HCT116 (cell line): ENCODE data around the gene KMT2C. TPM values are rescaled to one million over a fixed set of nuclear protein-coding genes. Genes with fewer than 3 reads are reported as not detected.
"Not testable (repeated sequence)": the region's sequence is repeated elsewhere in the genome, so short reads cannot be mapped to it uniquely, and the experiment has no call there.

Source experiments
- ATAC-seq: fragments of 200-7000 bp; cut with Tn5 transposase; 2 replicates; pipeline ENCODE4 v1.9.1; 2020; ENCODE audit warnings: mild to moderate bottlenecking, moderate library complexity
- BruUV-seq: library from RNA; stranded (reverse); fragments of 400-500 nt; replicated peaks from 2 replicates; lab custom pipeline; 2021; lab: Mats Ljungman, UMichigan
- CTCF ChIA-PET: fragments of 300-600 bp; sonication (Branson Sonifier 250); formaldehyde crosslinking; loops from one replicate; lab custom pipeline; 2021; ENCODE audit warnings: antibody characterized with exemption; lab: Charles Lee
- POLR2A ChIA-PET: fragments of 300-600, 350-600 bp; sonication (Branson Sonifier 250); formaldehyde crosslinking; loops from one replicate; lab custom pipeline; 2021; ENCODE audit warnings: antibody characterized with exemption; lab: Charles Lee
- RAD21 ChIA-PET, 2 experiments: fragments of 300-600 bp; sonication (Branson Sonifier 250); formaldehyde crosslinking; loops; one replicate each; lab custom pipeline; 2023; ENCODE audit warnings: low total read pairs in 2 of 2; ENCODE audit not compliant: uncharacterized antibody in 2 of 2, unreplicated experiment in 2 of 2, low non-redundant PET in 1 of 2; lab: Charles Lee
- DNase-seq: peaks from one replicate; pipeline ENCODE4 v3.0.0-alpha.2; 2010; ENCODE audit warnings: low read depth, low spot score
- H2AFZ ChIP-seq: fragments of 200-600 bp; shearing (Covaris generic), sonication (generic); 2 replicates; pipeline ENCODE4 v1.6.1; 2017; ENCODE audit warnings: low read depth, mixed run types, mixed read lengths, antibody characterized with exemption, low read length; ENCODE audit not compliant: poor library complexity, severe bottlenecking
- H3K27ac ChIP-seq: 2 replicates; pipeline ENCODE4 v1.5.1; 2012; ENCODE audit warnings: low read depth, low read length
- H3K27me3 ChIP-seq: fragments of 200-600 bp; sonication (generic); 2 replicates; pipeline ENCODE4 v1.6.1; 2016; ENCODE audit warnings: mixed run types, low read length, mixed read lengths; ENCODE audit not compliant: insufficient read depth
- H3K36me3 ChIP-seq, 2 experiments: fragments of 200-500 bp in 1 of 2; fragments of 200-600 bp in 1 of 2; sonication (Bioruptor generic) in 1 of 2; sonication (generic) in 1 of 2; 2 replicates each; pipeline versions ENCODE4 v1.5.1 to v1.6.1; 2014 to 2016; ENCODE audit warnings: low read length in 2 of 2, inconsistent platforms in 1 of 2, mixed read lengths in 1 of 2, mixed run types in 1 of 2; ENCODE audit not compliant: insufficient read depth in 2 of 2, control insufficient read depth in 1 of 2
- H3K4me1 ChIP-seq, 2 experiments: fragments of 200-600 bp in 1 of 2; sonication (generic) in 1 of 2; 2 replicates each; pipeline versions ENCODE4 v1.5.1 to v1.6.1; 2012 to 2017; ENCODE audit warnings: low read length in 2 of 2, inconsistent platforms in 1 of 2, mild to moderate bottlenecking in 1 of 2, mixed read lengths in 1 of 2, mixed run types in 1 of 2, moderate library complexity in 1 of 2; ENCODE audit not compliant: insufficient read depth in 2 of 2, control insufficient read depth in 1 of 2
- H3K4me2 ChIP-seq: fragments of 200-600 bp; sonication (generic); 2 replicates; pipeline ENCODE4 v1.6.1; 2017; ENCODE audit warnings: mixed run types, low read length, mixed read lengths
- H3K4me3 ChIP-seq, 2 experiments: fragments of 200-600 bp in 1 of 2; sonication (generic) in 1 of 2; replicated peaks in 1 of 2; 2 replicates each; pipeline ENCODE4 v1.5.1; 2011 to 2016; ENCODE audit warnings: low read length in 2 of 2, control low read depth in 1 of 2, low read depth in 1 of 2, mild to moderate bottlenecking in 1 of 2, mixed read lengths in 1 of 2, mixed run types in 1 of 2
- H3K79me2 ChIP-seq: fragments of 200-600 bp; sonication (generic); 2 replicates; pipeline ENCODE4 v1.6.1; 2017; ENCODE audit warnings: mild to moderate bottlenecking, mixed run types, low read length, moderate library complexity, mixed read lengths; ENCODE audit not compliant: insufficient read depth
- H3K9ac ChIP-seq: fragments of 200-600 bp; sonication (generic); 2 replicates; pipeline ENCODE4 v1.6.1; 2016; ENCODE audit warnings: low read length, mixed read lengths
- H3K9me2 ChIP-seq: fragments of 200-600 bp; sonication (generic), shearing (Covaris generic); 2 replicates; pipeline ENCODE4 v1.6.1; 2017; ENCODE audit warnings: mixed run types, mild to moderate bottlenecking, moderate library complexity; ENCODE audit not compliant: insufficient read depth
- H3K9me3 ChIP-seq, 2 experiments: fragments of 200-500 bp in 1 of 2; fragments of 200-600 bp in 1 of 2; sonication (Bioruptor generic) in 1 of 2; sonication (generic) in 1 of 2; 2 replicates each; pipeline ENCODE4 v1.6.1; 2014 to 2017; ENCODE audit warnings: low read length in 2 of 2, mixed read lengths in 2 of 2, inconsistent platforms in 1 of 2, low read depth in 1 of 2, mild to moderate bottlenecking in 1 of 2, mixed run types in 1 of 2, moderate library complexity in 1 of 2; ENCODE audit not compliant: control insufficient read depth in 1 of 2, insufficient read depth in 1 of 2
- H4K20me1 ChIP-seq: fragments of 200-600 bp; sonication (generic), shearing (Covaris generic); 2 replicates; pipeline ENCODE4 v1.6.1; 2017; ENCODE audit warnings: mixed run types, mild to moderate bottlenecking, moderate library complexity; ENCODE audit not compliant: insufficient read depth
- CBX3 ChIP-seq: IDR thresholded peaks from 2 replicates; pipeline ENCODE4 v1.6.1; 2012; ENCODE audit warnings: low read depth
- EGR1 ChIP-seq: IDR thresholded peaks from 2 replicates; pipeline ENCODE4 v1.6.1; 2012; ENCODE audit warnings: low read depth
- ELF1 ChIP-seq: IDR thresholded peaks from 2 replicates; pipeline ENCODE4 v1.6.1; 2012; ENCODE audit warnings: low read depth, borderline replicate concordance
- EZH2phosphoT487 ChIP-seq: fragments of 200-600 bp; IDR thresholded peaks from 2 replicates; pipeline ENCODE4 v1.6.1; 2018; ENCODE audit warnings: antibody characterized with exemption, borderline replicate concordance
- FOSL1 ChIP-seq: IDR thresholded peaks from 2 replicates; pipeline ENCODE4 v1.6.1; 2012; ENCODE audit warnings: low read depth
- JUND ChIP-seq: IDR thresholded peaks from 2 replicates; pipeline ENCODE4 v1.6.1; 2012
- POLR2AphosphoS5 ChIP-seq: IDR thresholded peaks from 2 replicates; pipeline ENCODE4 v1.6.1; 2011; ENCODE audit warnings: mild to moderate bottlenecking, low read depth, low read length, moderate library complexity
- RAD21 ChIP-seq: IDR thresholded peaks from 2 replicates; pipeline ENCODE4 v1.6.1; 2012; ENCODE audit warnings: low read depth, mild to moderate bottlenecking
- SIN3A ChIP-seq: IDR thresholded peaks from 2 replicates; pipeline ENCODE4 v1.6.1; 2012; ENCODE audit warnings: low read depth
- SP1 ChIP-seq: IDR thresholded peaks from 2 replicates; pipeline ENCODE4 v1.6.1; 2012; ENCODE audit warnings: low read depth
- SRF ChIP-seq: IDR thresholded peaks from 2 replicates; pipeline ENCODE4 v1.6.1; 2012; ENCODE audit warnings: low read depth
- TCF7L2 ChIP-seq: IDR thresholded peaks from 2 replicates; pipeline ENCODE4 v1.7.0; 2011; ENCODE audit warnings: borderline replicate concordance, inconsistent platforms; ENCODE audit not compliant: insufficient read depth, insufficient read length; ENCODE audit errors: extremely low read depth
- YY1 ChIP-seq: IDR thresholded peaks from 2 replicates; pipeline ENCODE4 v1.6.1; 2011; ENCODE audit warnings: low read length, low read depth, moderate library complexity, mild to moderate bottlenecking; ENCODE audit not compliant: insufficient replicate concordance; ENCODE audit errors: extremely low read depth
- intact Hi-C: fragments of 100-400 bp; cut with micrococcal nuclease; formaldehyde crosslinking; loops from 2 replicates; pipeline ENCODE4 v1.10.0; 2022
- total RNA-seq: library from RNA; stranded (reverse); gene quantifications from one replicate; pipeline ENCODE4 v1.2.1, GENCODE V29; 2021; ENCODE audit not compliant: unreplicated experiment
- TF ChIP-seq, protein P1 (sequence below): IDR thresholded peaks from 2 replicates; pipeline ENCODE4 v1.6.1; 2011; ENCODE audit warnings: mild to moderate bottlenecking, low read length, moderate library complexity; ENCODE audit not compliant: insufficient replicate concordance; ENCODE audit errors: extremely low read depth
- TF ChIP-seq, protein P2 (sequence below): IDR thresholded peaks from 2 replicates; pipeline ENCODE4 v1.6.1; 2012

KMT2C gene
- total RNA-seq, 1 experiment from 2014 or later: 22.9 TPM

DNA sequence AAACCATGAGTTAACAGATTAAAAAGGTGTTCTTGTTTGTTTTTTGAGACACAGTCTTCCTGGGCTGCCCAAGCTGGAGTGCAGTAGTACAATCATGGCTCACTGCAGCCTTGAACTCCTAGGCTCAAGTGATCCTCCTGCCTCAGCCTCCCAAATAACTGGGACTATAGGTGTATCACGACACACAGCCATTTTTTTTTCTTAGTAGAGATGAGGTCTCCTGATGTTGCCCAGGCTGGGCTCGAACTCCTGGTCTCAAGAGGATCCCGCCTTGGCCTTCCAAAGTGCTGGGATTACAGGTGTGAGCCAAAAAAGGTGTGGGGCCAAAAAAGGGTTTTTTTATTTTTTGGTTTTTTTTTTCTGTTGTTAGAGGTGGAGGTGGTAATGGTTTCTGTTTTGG lies 29.3 kb downstream of the KMT2C start:
- ChIA-PET RAD21 (interaction anchor here in 1 of 2 experiments (0.7 kb wide), 1 partner anchor 127 kb away, joined by 3 read pairs; no protein-coding TSS in a partner anchor), CTCF (no interaction called here), POLR2A (no interaction called here)
- Histone ChIP-seq H3K4me3 (no peak overlapping the region), H3K9me2 (no peaks in the 10 kb centered on the region), H3K9ac (no peak overlapping the region), H3K27me3 (no peaks in the 10 kb centered on the region), H3K27ac (no peak overlapping the region), H3K4me2 (no peak overlapping the region), H3K36me3 (no peaks in the 10 kb centered on the region), H3K4me1 (peaks cover 0 to 3% of the 10 kb centered on the region in 2 experiments; a peak in 2 of 4 replicates), H3K79me2 (peaks cover 27% of the 10 kb centered on the region), H4K20me1 (no peaks in the 10 kb centered on the region), H2AFZ (no peak overlapping the region), H3K9me3 (peaks cover 14 to 28% of the 10 kb centered on the region in 2 experiments; a peak in 3 of 4 replicates)
- BruUV-seq: no TSS peak
- no peak for DNase-seq
- intact Hi-C loops: no loop called here
- TF ChIP-seq ELF1: no peak
- no peak for TF ChIP-seq SP1
- TF ChIP-seq CBX3: no peak
- TF ChIP-seq JUND: no peak
- TF ChIP-seq SIN3A: no peak
- TF ChIP-seq, protein P1, sequence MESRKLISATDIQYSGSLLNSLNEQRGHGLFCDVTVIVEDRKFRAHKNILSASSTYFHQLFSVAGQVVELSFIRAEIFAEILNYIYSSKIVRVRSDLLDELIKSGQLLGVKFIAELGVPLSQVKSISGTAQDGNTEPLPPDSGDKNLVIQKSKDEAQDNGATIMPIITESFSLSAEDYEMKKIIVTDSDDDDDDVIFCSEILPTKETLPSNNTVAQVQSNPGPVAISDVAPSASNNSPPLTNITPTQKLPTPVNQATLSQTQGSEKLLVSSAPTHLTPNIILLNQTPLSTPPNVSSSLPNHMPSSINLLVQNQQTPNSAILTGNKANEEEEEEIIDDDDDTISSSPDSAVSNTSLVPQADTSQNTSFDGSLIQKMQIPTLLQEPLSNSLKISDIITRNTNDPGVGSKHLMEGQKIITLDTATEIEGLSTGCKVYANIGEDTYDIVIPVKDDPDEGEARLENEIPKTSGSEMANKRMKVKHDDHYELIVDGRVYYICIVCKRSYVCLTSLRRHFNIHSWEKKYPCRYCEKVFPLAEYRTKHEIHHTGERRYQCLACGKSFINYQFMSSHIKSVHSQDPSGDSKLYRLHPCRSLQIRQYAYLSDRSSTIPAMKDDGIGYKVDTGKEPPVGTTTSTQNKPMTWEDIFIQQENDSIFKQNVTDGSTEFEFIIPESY: no peak
- no peak for TF ChIP-seq YY1
- no peak for TF ChIP-seq SRF
- no peak for TF ChIP-seq FOSL1
- TF ChIP-seq, protein P2, sequence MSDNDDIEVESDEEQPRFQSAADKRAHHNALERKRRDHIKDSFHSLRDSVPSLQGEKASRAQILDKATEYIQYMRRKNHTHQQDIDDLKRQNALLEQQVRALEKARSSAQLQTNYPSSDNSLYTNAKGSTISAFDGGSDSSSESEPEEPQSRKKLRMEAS: no peak
- no peak for TF ChIP-seq RAD21
- TF ChIP-seq POLR2AphosphoS5: no peak
- TF ChIP-seq TCF7L2: no peak
- TF ChIP-seq EGR1: no peak
- TF ChIP-seq EZH2phosphoT487: no peak
- no peak for ATAC-seq

DNA sequence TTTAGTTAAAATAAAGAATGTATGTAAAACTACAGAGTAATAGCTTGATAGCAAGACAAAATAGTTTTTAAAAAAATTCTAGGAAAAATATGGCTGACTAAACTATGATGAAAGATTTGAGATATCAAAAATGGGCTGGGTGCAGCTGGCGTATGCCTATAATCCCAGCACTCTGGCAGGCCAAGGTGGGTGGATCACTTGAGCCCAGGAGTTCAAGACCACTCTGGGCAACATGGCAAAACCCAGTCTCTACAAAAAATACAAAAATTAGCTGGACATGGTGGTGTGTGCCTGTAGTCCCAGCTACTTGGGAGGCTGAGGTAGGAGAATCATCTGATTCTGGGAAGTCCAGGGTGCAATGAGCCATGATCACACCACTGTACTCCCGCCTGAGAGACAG lies 29.8 kb downstream of the KMT2C start:
- H4K20me1 ChIP-seq, POLR2A ChIA-PET, DNase-seq, H3K27ac ChIP-seq, H3K9ac ChIP-seq, ATAC-seq, intact Hi-C loops, H3K4me3 ChIP-seq, H3K4me2 ChIP-seq, BruUV-seq, H3K27me3 ChIP-seq, H2AFZ ChIP-seq, H3K36me3 ChIP-seq, H3K4me1 ChIP-seq, CTCF ChIA-PET, H3K9me2 ChIP-seq: not testable (repeated sequence)
- Histone ChIP-seq H3K79me2 (peaks cover 23% of the 10 kb centered on the region), H3K9me3 (peaks cover 14 to 28% of the 10 kb centered on the region in 2 experiments; a peak in 3 of 4 replicates)
- RAD21 ChIA-PET: interaction anchor here in 1 of 2 experiments (0.7 kb wide), 1 partner anchor 127 kb away, joined by 3 read pairs; no protein-coding TSS in a partner anchor
